ENCODE measurements around the gene DNAJB12. TPM values are rescaled to one million over a fixed set of nuclear protein-coding genes. Genes with fewer than 3 reads are reported as not detected.

The DNAJB12 gene
- total RNA-seq, 6 experiments from 2014 or later = 16.6 to 22.1 (median 19.2) TPM

GRCh38 chr10:72342911-72343310 lies 11.8 kb downstream of the DNAJB12 start:
- intact Hi-C loops (cut with DNase I) = no loop called here
- no peak overlapping the region for H3K27ac ChIP-seq
- no CpG with 5 or more reads among the region's 5 CpGs for WGBS (ENCODE audit: insufficient coverage, low coverage, low lambda C conversion rate, missing lambda C conversion rate)
- H3K9me3 ChIP-seq = no peaks in the 10 kb centered on the region
- peaks cover 0 to 31% (median 9%) of the 10 kb centered on the region in 4 donors for H3K36me3 ChIP-seq
- H3K4me3 ChIP-seq = no peak overlapping the region
- H3K27me3 ChIP-seq = no peaks in the 10 kb centered on the region
- ATAC-seq (peak in 3 of 4 donors; percentile 7 to 38 (median 34)), DNase-seq (no peak)
- TF ChIP-seq CTCF (IDR thresholded peaks at IDR 0.05) (no peak), POLR2A (IDR thresholded peaks at IDR 0.05) (no peak)
- H3K4me1 ChIP-seq = no peaks in the 10 kb centered on the region

- peaks cover 0 to 37% (median 9%) of the 10 kb centered on the region in 4 donors for H3K36me3 ChIP-seq
- H3K4me1 ChIP-seq = peaks cover 0 to 18% (median 10%) of the 10 kb centered on the region in 4 donors
- H3K4me3 ChIP-seq = no peak overlapping the region
- no peak for TF ChIP-seq POLR2A (IDR thresholded peaks at IDR 0.05)
- peak; percentile 81 to 95 (median 94) for TF ChIP-seq CTCF (IDR thresholded peaks at IDR 0.05)
- WGBS (ENCODE audit: insufficient coverage, low coverage, low lambda C conversion rate, missing lambda C conversion rate) = 88% methylated on average over 4 of the region's 28 CpGs
- intact Hi-C loops (cut with DNase I) = no loop called here
- H3K9me3 ChIP-seq = no peaks in the 10 kb centered on the region
- ATAC-seq = peak; percentile 39 to 63 (median 56)
- peak in 2 of 3 donors; percentile 74 to 78 for DNase-seq
- H3K27ac ChIP-seq = no peak overlapping the region
- H3K27me3 ChIP-seq = no peaks in the 10 kb centered on the region
These were observed 14.0 kb downstream of the DNAJB12 start for GRCh38 chr10:72340510-72341261.

- peaks cover 0 to 38% (median 28%) of the 10 kb centered on the region in 4 donors for H3K4me1 ChIP-seq
- H3K27ac ChIP-seq = no peak overlapping the region
- no peaks in the 10 kb centered on the region for H3K27me3 ChIP-seq
- no peak for ATAC-seq
- intact Hi-C loops (cut with DNase I) = loop anchor here in 1 of 2 donors (10.0 kb wide), 1 partner anchor 213 kb away; no protein-coding TSS in a partner anchor
- TF ChIP-seq CTCF (IDR thresholded peaks at IDR 0.05) (no peak), POLR2A (IDR thresholded peaks at IDR 0.05) (no peak)
- 84% methylated on average over 3 of the region's 7 CpGs for WGBS (ENCODE audit: insufficient coverage, low coverage, low lambda C conversion rate, missing lambda C conversion rate)
- H3K4me3 ChIP-seq = no peak overlapping the region
- peaks cover 0 to 32% (median 7%) of the 10 kb centered on the region in 4 donors for H3K36me3 ChIP-seq
- peak in 1 of 3 donors; percentile 12 for DNase-seq
- no peaks in the 10 kb centered on the region for H3K9me3 ChIP-seq
These were observed 16.5 kb downstream of the DNAJB12 start for GRCh38 chr10:72338180-72338579.

GRCh38 chr10:72337722-72338121 lies 17.0 kb downstream of the DNAJB12 start:
- peaks cover 0 to 28% (median 7%) of the 10 kb centered on the region in 4 donors for H3K36me3 ChIP-seq
- no peaks in the 10 kb centered on the region for H3K9me3 ChIP-seq
- H3K4me1 ChIP-seq = peaks cover 0 to 42% (median 29%) of the 10 kb centered on the region in 4 donors
- H3K27me3 ChIP-seq = no peaks in the 10 kb centered on the region
- 80% methylated on average over 6 of the region's 9 CpGs for WGBS (ENCODE audit: insufficient coverage, low coverage, low lambda C conversion rate, missing lambda C conversion rate)
- H3K27ac ChIP-seq = peak overlapping the region in 1 of 3 donors; percentile 97
- intact Hi-C loops (cut with DNase I) = loop anchor here in 1 of 2 donors (10.0 kb wide), 1 partner anchor 213 kb away; no protein-coding TSS in a partner anchor
- H3K4me3 ChIP-seq = no peak overlapping the region
- no peak for ATAC-seq
- no peak for DNase-seq
- no peak for TF ChIP-seq CTCF (IDR thresholded peaks at IDR 0.05)
- no peak for TF ChIP-seq POLR2A (IDR thresholded peaks at IDR 0.05)
